ENCODE measurements around the gene OTOS.

The OTOS gene

GRCh38 chr2:240166761-240167587 lies 26.5 kb upstream of the OTOS start:
- DNase-seq, result no peak

GRCh38 chr2:240166191-240166590 lies 25.7 kb upstream of the OTOS start:
- no peak for DNase-seq

- DNase-seq, result no peak
Observed at GRCh38 chr2:240165661-240166060, 25.2 kb upstream of the OTOS start.

GRCh38 chr2:240165034-240165433 lies 24.6 kb upstream of the OTOS start:
- no peak for DNase-seq

- DNase-seq, result no peak
Observed at GRCh38 chr2:240164586-240164985, 24.1 kb upstream of the OTOS start.

GRCh38 chr2:240163844-240164574 lies 23.6 kb upstream of the OTOS start:
- no peak for DNase-seq

GRCh38 chr2:240162939-240163714 lies 22.7 kb upstream of the OTOS start:
- DNase-seq, result no peak

GRCh38 chr2:240162531-240162930 lies 22.1 kb upstream of the OTOS start:
- DNase-seq, result no peak

GRCh38 chr2:240162032-240162431 lies 21.6 kb upstream of the OTOS start:
- DNase-seq, result no peak

- DNase-seq, result no peak
Observed at GRCh38 chr2:240161087-240161750, 20.8 kb upstream of the OTOS start.

GRCh38 chr2:240160291-240161086 lies 20.0 kb upstream of the OTOS start:
- DNase-seq, result no peak

GRCh38 chr2:240159251-240159839 lies 18.9 kb upstream of the OTOS start:
- DNase-seq, result no peak

- DNase-seq, result no peak
Observed at GRCh38 chr2:240157147-240157470, 16.7 kb upstream of the OTOS start.

GRCh38 chr2:240156435-240157146 lies 16.1 kb upstream of the OTOS start:
- no peak for DNase-seq

GRCh38 chr2:240155745-240156390 lies 15.4 kb upstream of the OTOS start:
- no peak for DNase-seq

- DNase-seq, result no peak
Observed at GRCh38 chr2:240155048-240155744, 14.7 kb upstream of the OTOS start.

GRCh38 chr2:240154606-240155005 lies 14.1 kb upstream of the OTOS start:
- DNase-seq, result no peak

- no peak for DNase-seq
Observed at GRCh38 chr2:240153418-240153817, 13.0 kb upstream of the OTOS start.

- no peak for DNase-seq
Observed at GRCh38 chr2:240151477-240152031, 11.1 kb upstream of the OTOS start.

Data from NCI-H2227 treated with DMSO at 0.1 percent for 48 hours (cell line).